Measurements from ENCODE around the gene KLHDC1.

KLHDC1 gene

DNA sequence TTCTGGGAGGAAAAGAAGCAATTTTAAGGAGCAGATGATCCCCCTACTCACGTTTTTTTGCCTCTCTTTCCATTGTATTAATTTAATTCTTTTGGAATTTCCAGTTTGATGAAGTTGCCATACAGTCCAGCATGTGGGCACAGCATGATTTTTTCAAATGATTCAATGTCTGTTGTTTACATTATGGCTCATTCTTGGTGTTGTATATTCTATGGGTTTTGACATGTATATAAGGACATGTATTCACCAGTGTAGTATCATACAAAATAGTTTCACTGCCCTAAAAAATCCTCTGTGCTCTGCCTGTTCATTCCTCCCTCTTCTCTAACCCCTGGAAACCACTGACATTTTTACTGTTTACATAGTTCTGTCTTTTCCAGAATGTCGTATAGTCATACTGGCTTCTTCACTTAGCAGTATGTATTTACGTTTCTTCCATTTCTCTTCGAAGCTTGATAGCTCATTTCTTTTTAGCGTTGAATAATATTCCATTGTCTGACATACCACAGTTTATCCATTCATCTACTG, 61.7 kb downstream of the KLHDC1 start:
- no peaks in the 10 kb centered on the region for H4K20me1 ChIP-seq (ENCODE audit: insufficient read depth, low read length)
- ATAC-seq (ENCODE audit: insufficient read depth, low read depth), result no peak
- DNase-seq, result no peak

DNA sequence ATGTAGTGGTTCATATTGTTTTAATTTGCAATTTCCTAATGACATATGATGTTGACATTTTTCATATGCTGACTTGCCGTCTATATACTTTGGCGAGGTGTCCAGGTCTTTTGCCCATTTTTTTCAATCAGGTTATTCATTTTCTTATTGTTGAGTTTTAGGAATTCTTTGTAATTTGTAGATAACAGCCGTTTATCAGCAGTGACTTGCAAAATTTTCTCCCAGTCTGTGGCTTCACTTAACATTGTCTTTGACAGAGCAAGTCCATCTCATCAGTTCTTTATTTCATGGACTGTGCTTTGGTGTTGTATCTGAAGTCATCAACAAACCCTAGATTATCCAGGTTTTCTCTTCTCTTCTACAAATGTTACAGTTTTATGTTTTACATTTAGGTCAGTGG, 62.5 kb downstream of the KLHDC1 start:
- Histone ChIP-seq H2AFZ (ENCODE audit: low read depth, low read length) (no peak overlapping the region), H4K20me1 (ENCODE audit: insufficient read depth, low read length) (no peaks in the 10 kb centered on the region), H3K4me3 (ENCODE audit: low read depth in 1 of 2, low read length in 2 of 2) (no peak overlapping the region), H3K9ac (ENCODE audit: low read depth, low read length) (no peak overlapping the region), H3K79me2 (ENCODE audit: insufficient read depth, low read length) (no peaks in the 10 kb centered on the region), H3K36me3 (ENCODE audit: insufficient read depth, low read length) (no peaks in the 10 kb centered on the region), H3K4me2 (ENCODE audit: insufficient read depth, low read length) (no peak overlapping the region), H3K4me1 (ENCODE audit: insufficient read depth, low read length) (no peaks in the 10 kb centered on the region), H3K9me3 (ENCODE audit: insufficient read depth, low read length, severe bottlenecking) (no peaks in the 10 kb centered on the region), H3K27me3 (ENCODE audit: insufficient read depth, low read length, poor library complexity) (no peaks in the 10 kb centered on the region), H3K27ac (ENCODE audit: low read length) (no peak overlapping the region)
- TF ChIP-seq, protein P1, sequence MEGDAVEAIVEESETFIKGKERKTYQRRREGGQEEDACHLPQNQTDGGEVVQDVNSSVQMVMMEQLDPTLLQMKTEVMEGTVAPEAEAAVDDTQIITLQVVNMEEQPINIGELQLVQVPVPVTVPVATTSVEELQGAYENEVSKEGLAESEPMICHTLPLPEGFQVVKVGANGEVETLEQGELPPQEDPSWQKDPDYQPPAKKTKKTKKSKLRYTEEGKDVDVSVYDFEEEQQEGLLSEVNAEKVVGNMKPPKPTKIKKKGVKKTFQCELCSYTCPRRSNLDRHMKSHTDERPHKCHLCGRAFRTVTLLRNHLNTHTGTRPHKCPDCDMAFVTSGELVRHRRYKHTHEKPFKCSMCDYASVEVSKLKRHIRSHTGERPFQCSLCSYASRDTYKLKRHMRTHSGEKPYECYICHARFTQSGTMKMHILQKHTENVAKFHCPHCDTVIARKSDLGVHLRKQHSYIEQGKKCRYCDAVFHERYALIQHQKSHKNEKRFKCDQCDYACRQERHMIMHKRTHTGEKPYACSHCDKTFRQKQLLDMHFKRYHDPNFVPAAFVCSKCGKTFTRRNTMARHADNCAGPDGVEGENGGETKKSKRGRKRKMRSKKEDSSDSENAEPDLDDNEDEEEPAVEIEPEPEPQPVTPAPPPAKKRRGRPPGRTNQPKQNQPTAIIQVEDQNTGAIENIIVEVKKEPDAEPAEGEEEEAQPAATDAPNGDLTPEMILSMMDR (IDR thresholded peaks at IDR 0.05; ENCODE audit: borderline replicate concordance, extremely low read depth, low read length, poor library complexity, severe bottlenecking), result no peak
- no peak for TF ChIP-seq EZH2 (IDR thresholded peaks at IDR 0.05; ENCODE audit: borderline replicate concordance, low read depth, low read length, severe bottlenecking)
- no peak for DNase-seq
- no peak for ATAC-seq (ENCODE audit: insufficient read depth, low read depth)

More for the DNA sequence above, 61.7 kb downstream of the KLHDC1 start:
- Histone ChIP-seq H2AFZ (ENCODE audit: low read depth, low read length) (no peak overlapping the region), H3K36me3 (ENCODE audit: insufficient read depth, low read length) (no peaks in the 10 kb centered on the region), H3K9me3 (ENCODE audit: insufficient read depth, low read length, severe bottlenecking) (no peaks in the 10 kb centered on the region), H3K4me2 (ENCODE audit: insufficient read depth, low read length) (no peak overlapping the region), H3K4me1 (ENCODE audit: insufficient read depth, low read length) (no peaks in the 10 kb centered on the region), H3K27me3 (ENCODE audit: insufficient read depth, low read length, poor library complexity) (no peaks in the 10 kb centered on the region), H3K27ac (ENCODE audit: low read length) (no peak overlapping the region), H3K79me2 (ENCODE audit: insufficient read depth, low read length) (no peaks in the 10 kb centered on the region), H3K9ac (ENCODE audit: low read depth, low read length) (no peak overlapping the region), H3K4me3 (ENCODE audit: low read depth in 1 of 2, low read length in 2 of 2) (no peak overlapping the region)
- no peak for TF ChIP-seq EZH2 (IDR thresholded peaks at IDR 0.05; ENCODE audit: borderline replicate concordance, low read depth, low read length, severe bottlenecking)
- TF ChIP-seq, protein P1 (IDR thresholded peaks at IDR 0.05; ENCODE audit: borderline replicate concordance, extremely low read depth, low read length, poor library complexity, severe bottlenecking), result no peak

DNA sequence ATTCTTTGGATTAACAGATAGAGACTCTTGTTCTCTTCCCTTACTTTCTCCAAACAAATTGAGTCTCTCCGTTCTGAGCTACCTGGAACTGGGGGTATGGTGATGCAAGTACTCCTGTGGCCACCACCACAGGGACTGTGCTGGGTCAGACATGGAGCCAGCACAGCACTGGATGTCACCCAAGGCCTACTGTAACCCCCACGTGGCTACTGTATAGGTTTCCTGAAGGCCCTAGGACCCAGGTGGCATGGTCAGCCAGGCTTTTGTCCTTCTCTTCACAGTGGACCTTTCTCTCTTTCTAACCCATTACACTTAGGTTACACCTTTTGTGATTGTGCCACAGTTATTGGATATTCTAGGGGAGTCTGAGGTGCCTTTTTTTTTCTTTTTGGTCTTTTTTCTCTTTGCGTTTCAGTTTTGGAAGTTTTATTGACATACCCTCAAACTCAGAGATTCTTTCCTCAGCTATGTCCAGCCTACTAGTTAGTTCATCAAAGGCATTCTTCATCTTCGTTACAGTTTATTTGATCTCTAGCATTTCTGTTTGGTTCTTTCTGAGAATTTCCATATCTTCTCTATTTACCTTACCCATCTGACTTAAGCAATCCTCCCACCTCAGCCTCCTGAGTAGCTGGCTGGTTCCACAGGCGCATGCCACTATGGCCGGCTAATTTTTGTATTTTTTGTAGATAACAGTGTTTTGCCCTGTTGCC, 69.1 kb downstream of the KLHDC1 start:
- TF ChIP-seq, protein P1 (IDR thresholded peaks at IDR 0.05; ENCODE audit: borderline replicate concordance, extremely low read depth, low read length, poor library complexity, severe bottlenecking), result no peak
- no peak for TF ChIP-seq EZH2 (IDR thresholded peaks at IDR 0.05; ENCODE audit: borderline replicate concordance, low read depth, low read length, severe bottlenecking)
- Histone ChIP-seq H4K20me1 (ENCODE audit: insufficient read depth, low read length) (no peaks in the 10 kb centered on the region), H3K4me1 (ENCODE audit: insufficient read depth, low read length) (peaks cover 8% of the 10 kb centered on the region), H3K27me3 (ENCODE audit: insufficient read depth, low read length, poor library complexity) (no peaks in the 10 kb centered on the region), H3K4me2 (ENCODE audit: insufficient read depth, low read length) (no peak overlapping the region), H3K79me2 (ENCODE audit: insufficient read depth, low read length) (no peaks in the 10 kb centered on the region), H3K9me3 (ENCODE audit: insufficient read depth, low read length, severe bottlenecking) (no peaks in the 10 kb centered on the region), H3K9ac (ENCODE audit: low read depth, low read length) (no peak overlapping the region), H2AFZ (ENCODE audit: low read depth, low read length) (no peak overlapping the region), H3K4me3 (ENCODE audit: low read depth in 1 of 2, low read length in 2 of 2) (no peak overlapping the region), H3K36me3 (ENCODE audit: insufficient read depth, low read length) (no peaks in the 10 kb centered on the region), H3K27ac (ENCODE audit: low read length) (no peak overlapping the region)
- ATAC-seq (ENCODE audit: insufficient read depth, low read depth) (no peak), DNase-seq (no peak)
